Effector memory CD8-positive, alpha-beta T cell (primary cell): ENCODE results near the gene PACSIN2.

Experiments
- ATAC-seq: fragments of 150-1000 bp; cut with Tn5 transposase; replicated peaks from 2 replicates; pipeline ENCODE4 v1.10.0; 2021; ENCODE audit warnings: mild to moderate bottlenecking, moderate library complexity
- DNase-seq, 3 experiments: peaks; one replicate each; pipeline ENCODE4 v3.0.0; 2021
- H3K27ac Mint-ChIP-seq, 2 donors: one replicate each; pipeline ENCODE4 v1.8.0; 2022; ENCODE audit warnings: mild to moderate bottlenecking in 2 of 2, mixed read lengths in 2 of 2, moderate library complexity in 2 of 2
- H3K27me3 Mint-ChIP-seq, 2 donors: one replicate each; pipeline ENCODE4 v1.8.0; 2022; ENCODE audit warnings: mixed read lengths in 2 of 2
- H3K36me3 Mint-ChIP-seq: one replicate; pipeline ENCODE4 v1.8.0; 2022; ENCODE audit warnings: mild to moderate bottlenecking, moderate library complexity, mixed read lengths; ENCODE audit not compliant: insufficient read depth
- H3K4me1 Mint-ChIP-seq, 2 donors: one replicate each; pipeline ENCODE4 v1.8.0; 2022; ENCODE audit warnings: low read depth in 2 of 2, mixed read lengths in 2 of 2
- H3K4me3 Mint-ChIP-seq, 2 donors: one replicate each; pipeline ENCODE4 v1.8.0; 2022; ENCODE audit warnings: mild to moderate bottlenecking in 2 of 2, mixed read lengths in 2 of 2, moderate library complexity in 2 of 2
- H3K9me3 Mint-ChIP-seq, 2 donors: one replicate each; pipeline ENCODE4 v1.8.0; 2022; ENCODE audit warnings: mixed read lengths in 2 of 2

The PACSIN2 gene

DNA sequence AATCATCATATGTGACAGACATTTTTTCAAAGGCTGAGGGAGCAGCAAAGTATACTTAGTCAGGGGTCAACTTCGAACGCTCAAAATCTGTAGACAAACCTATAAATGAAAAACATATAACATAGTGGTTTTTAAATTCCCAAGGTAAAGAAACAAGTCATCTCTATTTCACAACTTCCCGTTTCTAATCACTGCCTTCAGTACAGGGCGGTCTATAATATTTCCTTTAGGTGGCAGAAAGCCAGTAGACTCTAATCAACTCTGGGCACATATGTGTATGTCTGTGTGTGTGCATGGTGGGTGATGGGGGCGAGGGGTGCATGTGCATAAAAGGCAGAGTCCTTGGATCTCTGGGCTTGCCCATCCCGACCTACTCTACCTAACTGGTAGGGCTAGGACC lies 102.9 kb downstream of the PACSIN2 start:
- Mint-ChIP-seq H3K27me3 (no peaks in the 10 kb centered on the region), H3K27ac (no peak overlapping the region), H3K4me1 (peaks cover 5 to 7% of the 10 kb centered on the region in 2 donors), H3K9me3 (no peaks in the 10 kb centered on the region), H3K36me3 (peaks cover 7% of the 10 kb centered on the region), H3K4me3 (no peak overlapping the region)
- ATAC-seq, result no peak
- no peak for DNase-seq

GRCh38 chr22:42910221-42910942 lies 104.6 kb downstream of the PACSIN2 start:
- Mint-ChIP-seq H3K36me3 (peaks cover 7% of the 10 kb centered on the region), H3K9me3 (no peaks in the 10 kb centered on the region), H3K27ac (no peak overlapping the region), H3K27me3 (no peaks in the 10 kb centered on the region), H3K4me1 (peaks cover 2% of the 10 kb centered on the region in 2 donors), H3K4me3 (no peak overlapping the region)
- ATAC-seq, result no peak
- no peak for DNase-seq

DNA sequence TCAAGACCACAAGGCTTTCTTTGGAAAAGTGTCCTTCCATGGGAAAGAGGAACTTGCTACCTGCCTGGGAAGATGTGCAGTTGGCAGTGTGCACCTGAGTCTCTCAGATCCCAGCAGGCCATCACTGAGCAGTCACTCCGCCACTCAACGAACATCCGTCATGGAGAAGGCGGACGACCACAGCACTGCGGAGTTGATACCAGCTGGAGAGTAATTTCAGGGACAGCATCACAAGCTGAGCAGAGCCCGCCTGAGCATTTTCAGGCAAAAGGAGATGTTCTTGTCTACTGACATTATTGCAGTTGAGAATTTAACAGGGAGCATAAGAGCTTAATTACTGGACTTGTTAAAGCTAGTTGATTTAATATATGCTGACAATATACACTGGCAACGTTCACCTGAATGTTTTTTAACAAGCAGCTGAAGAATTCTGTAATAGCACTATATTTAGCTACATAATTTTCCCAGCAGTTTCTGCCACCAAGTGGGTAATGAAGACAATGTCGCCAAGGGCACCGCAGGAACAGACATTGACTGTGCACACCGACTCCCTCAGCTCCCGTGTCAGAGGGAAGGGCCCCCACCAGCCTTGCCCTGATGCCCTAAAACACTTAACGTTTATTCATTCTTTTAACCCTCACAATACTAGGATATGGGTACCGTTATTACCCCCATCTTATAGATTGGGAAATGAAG lies 105.4 kb downstream of the PACSIN2 start:
- Mint-ChIP-seq H3K9me3 (no peaks in the 10 kb centered on the region), H3K36me3 (peaks cover 10% of the 10 kb centered on the region), H3K27ac (no peak overlapping the region)

GRCh38 chr22:42908374-42908746 lies 106.6 kb downstream of the PACSIN2 start:
- DNase-seq (no peak), ATAC-seq (no peak)
- no peaks in the 10 kb centered on the region for H3K9me3 Mint-ChIP-seq
- H3K4me1 Mint-ChIP-seq, result peaks cover 0 to 2% of the 10 kb centered on the region in 2 donors
- H3K27me3 Mint-ChIP-seq, result no peaks in the 10 kb centered on the region
- peak overlapping the region in 1 of 2 donors; percentile 60 for H3K27ac Mint-ChIP-seq
- peaks cover 10% of the 10 kb centered on the region for H3K36me3 Mint-ChIP-seq
- no peak overlapping the region for H3K4me3 Mint-ChIP-seq

More for the DNA sequence above, 105.4 kb downstream of the PACSIN2 start:
- DNase-seq, result no peak
- no peak overlapping the region for H3K4me3 Mint-ChIP-seq
- H3K4me1 Mint-ChIP-seq, result peaks cover 0 to 2% of the 10 kb centered on the region in 2 donors
- no peak for ATAC-seq
- no peaks in the 10 kb centered on the region for H3K27me3 Mint-ChIP-seq

- no peaks in the 10 kb centered on the region for H3K9me3 Mint-ChIP-seq
- H3K27ac Mint-ChIP-seq, result no peak overlapping the region
- H3K4me1 Mint-ChIP-seq, result peaks cover 2 to 3% of the 10 kb centered on the region in 2 donors
- no peak overlapping the region for H3K4me3 Mint-ChIP-seq
- no peaks in the 10 kb centered on the region for H3K27me3 Mint-ChIP-seq
- no peak for ATAC-seq
- DNase-seq, result no peak
- peaks cover 10% of the 10 kb centered on the region for H3K36me3 Mint-ChIP-seq
Measured at GRCh38 chr22:42907404-42908373, 107.3 kb downstream of the PACSIN2 start.

- DNase-seq, result no peak
- no peak overlapping the region for H3K27ac Mint-ChIP-seq
- H3K36me3 Mint-ChIP-seq, result peaks cover 16% of the 10 kb centered on the region
Measured at GRCh38 chr22:42906605-42907348, 108.2 kb downstream of the PACSIN2 start.

DNA sequence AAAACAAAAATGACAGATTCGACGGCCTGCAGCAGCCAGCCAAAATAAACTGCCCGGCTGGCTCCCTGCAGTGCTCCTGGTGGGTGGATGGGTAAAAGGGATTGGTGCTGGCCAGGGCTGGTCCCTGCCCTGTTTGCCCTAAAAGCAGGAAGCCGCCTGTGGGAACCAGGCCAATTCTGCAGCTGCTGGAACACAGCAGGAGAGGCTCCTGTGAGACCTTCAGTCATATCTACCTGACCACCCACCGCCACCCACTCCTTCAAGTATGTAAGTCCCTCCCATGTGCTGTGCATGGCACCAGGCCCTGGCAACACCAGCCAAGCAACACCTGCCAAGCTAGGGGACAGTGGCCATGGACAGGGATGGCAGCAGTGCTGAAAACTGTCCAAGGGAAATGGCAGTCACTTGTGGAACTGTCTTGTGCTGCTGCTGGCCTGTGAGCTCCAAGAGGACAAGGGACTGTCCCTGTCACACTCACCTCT lies 109.2 kb downstream of the PACSIN2 start:
- Mint-ChIP-seq H3K4me3 (no peak overlapping the region), H3K36me3 (peaks cover 18% of the 10 kb centered on the region), H3K9me3 (no peaks in the 10 kb centered on the region), H3K27ac (no peak overlapping the region), H3K27me3 (no peaks in the 10 kb centered on the region), H3K4me1 (peaks cover 2 to 5% of the 10 kb centered on the region in 2 donors)
- ATAC-seq (no peak), DNase-seq (no peak)

More at GRCh38 chr22:42906605-42907348, 108.2 kb downstream of the PACSIN2 start:
- no peaks in the 10 kb centered on the region for H3K9me3 Mint-ChIP-seq
- H3K4me3 Mint-ChIP-seq, result no peak overlapping the region
- no peaks in the 10 kb centered on the region for H3K27me3 Mint-ChIP-seq
- no peak for ATAC-seq
- peaks cover 2 to 5% of the 10 kb centered on the region in 2 donors for H3K4me1 Mint-ChIP-seq

DNA sequence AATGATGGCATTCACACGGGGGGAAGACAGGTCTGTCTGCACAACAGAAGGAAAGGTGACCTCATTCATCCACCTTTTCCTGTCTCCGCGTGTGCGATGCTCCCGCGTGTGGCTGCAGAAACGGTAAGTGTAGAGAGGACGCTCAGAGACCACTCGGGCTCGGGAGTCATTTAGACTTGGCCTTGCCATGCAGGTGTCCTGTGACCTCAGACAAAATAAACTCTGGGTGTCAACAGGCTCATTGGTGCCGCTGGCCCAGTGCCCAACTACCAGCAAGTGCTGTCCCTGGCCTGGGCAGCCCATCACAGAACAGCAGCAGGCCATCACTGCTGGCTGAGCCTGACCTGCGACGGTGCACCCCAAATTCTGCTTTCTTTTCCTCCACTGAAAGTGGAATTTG lies 109.7 kb downstream of the PACSIN2 start:
- Mint-ChIP-seq H3K4me3 (no peak overlapping the region), H3K9me3 (no peaks in the 10 kb centered on the region), H3K27me3 (no peaks in the 10 kb centered on the region), H3K36me3 (peaks cover 15% of the 10 kb centered on the region), H3K4me1 (peaks cover 2 to 5% of the 10 kb centered on the region in 2 donors), H3K27ac (peak overlapping the region in 1 of 2 donors; percentile 35)
- ATAC-seq (no peak), DNase-seq (no peak)

GRCh38 chr22:42904050-42904449 lies 110.9 kb downstream of the PACSIN2 start:
- no peaks in the 10 kb centered on the region for H3K9me3 Mint-ChIP-seq
- DNase-seq, result no peak
- H3K27me3 Mint-ChIP-seq, result no peaks in the 10 kb centered on the region
- no peak overlapping the region for H3K4me3 Mint-ChIP-seq
- H3K36me3 Mint-ChIP-seq, result peaks cover 15% of the 10 kb centered on the region
- H3K27ac Mint-ChIP-seq, result no peak overlapping the region
- H3K4me1 Mint-ChIP-seq, result peaks cover 5% of the 10 kb centered on the region in 2 donors
- no peak for ATAC-seq

DNA sequence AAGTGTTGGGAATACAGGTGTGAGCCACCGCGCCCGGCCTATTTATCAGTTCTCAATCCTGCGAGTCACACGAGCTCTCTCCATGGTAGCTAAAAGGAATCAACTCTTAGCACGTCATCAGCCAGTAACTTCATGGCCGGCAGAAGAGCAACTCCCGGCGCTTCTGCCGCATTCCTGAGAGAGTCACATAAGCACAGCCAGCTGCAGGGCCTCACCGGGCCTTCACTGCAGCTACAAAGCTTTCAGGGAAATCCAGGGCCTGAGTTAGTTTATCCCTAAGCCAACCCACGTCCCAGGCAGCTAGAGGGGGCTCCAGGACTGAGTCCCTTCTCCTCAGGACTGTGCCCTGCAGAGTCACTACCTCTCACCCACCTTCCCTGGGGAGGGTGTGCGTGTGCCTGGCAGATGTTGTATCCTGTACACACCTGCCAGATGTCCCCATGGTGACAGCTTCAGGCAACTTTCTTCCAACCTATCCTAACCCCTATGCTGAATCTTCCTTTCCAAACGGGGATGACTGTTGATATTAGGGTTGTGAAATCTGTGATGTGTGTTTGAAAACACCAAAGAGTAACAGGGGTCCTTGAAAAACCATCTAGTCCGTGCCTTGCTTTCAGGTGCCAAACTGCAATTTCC lies 112.0 kb downstream of the PACSIN2 start:
- no peak overlapping the region for H3K4me3 Mint-ChIP-seq
- no peak for DNase-seq
- H3K9me3 Mint-ChIP-seq, result no peaks in the 10 kb centered on the region
- ATAC-seq, result no peak
- H3K27ac Mint-ChIP-seq, result peak overlapping the region; percentile 38 to 46
- H3K4me1 Mint-ChIP-seq, result peaks cover 5% of the 10 kb centered on the region in 2 donors
- H3K27me3 Mint-ChIP-seq, result no peaks in the 10 kb centered on the region
- H3K36me3 Mint-ChIP-seq, result peaks cover 15% of the 10 kb centered on the region

- DNase-seq (no peak), ATAC-seq (no peak)
- H3K4me3 Mint-ChIP-seq, result no peak overlapping the region
- H3K36me3 Mint-ChIP-seq, result peaks cover 15% of the 10 kb centered on the region
- no peaks in the 10 kb centered on the region for H3K27me3 Mint-ChIP-seq
- peak overlapping the region in 1 of 2 donors; percentile 38 for H3K27ac Mint-ChIP-seq
- H3K9me3 Mint-ChIP-seq, result no peaks in the 10 kb centered on the region
- peaks cover 9 to 11% of the 10 kb centered on the region in 2 donors for H3K4me1 Mint-ChIP-seq
Measured at GRCh38 chr22:42901790-42902508, 113.0 kb downstream of the PACSIN2 start.

DNA sequence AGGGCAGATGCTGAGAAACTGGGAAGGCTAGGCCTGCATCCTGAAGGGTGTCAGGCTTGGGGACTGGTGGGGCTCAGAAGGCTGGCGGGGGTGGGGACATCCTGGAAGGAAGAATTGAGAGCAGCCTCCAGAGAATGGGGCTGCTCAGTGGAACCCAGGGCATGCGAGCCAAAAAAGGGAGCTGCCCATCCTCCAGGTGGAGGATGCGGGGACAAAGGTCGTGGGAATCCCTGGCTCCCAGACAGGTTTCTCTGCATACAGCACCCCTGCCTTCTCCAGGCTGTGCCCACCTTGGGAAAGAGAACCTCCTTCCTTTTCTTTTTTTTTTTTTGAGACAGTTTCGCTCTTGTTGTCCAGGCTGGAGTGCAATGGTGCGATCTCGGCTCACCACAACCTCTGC lies 117.0 kb downstream of the PACSIN2 start:
- no peak overlapping the region for H3K4me3 Mint-ChIP-seq
- H3K27ac Mint-ChIP-seq, result peak overlapping the region; percentile 20 to 91
- H3K27me3 Mint-ChIP-seq, result no peaks in the 10 kb centered on the region
- peaks cover 15% of the 10 kb centered on the region for H3K36me3 Mint-ChIP-seq
- no peak for ATAC-seq
- peaks cover 35 to 43% of the 10 kb centered on the region in 2 donors for H3K4me1 Mint-ChIP-seq
- DNase-seq, result no peak
- no peaks in the 10 kb centered on the region for H3K9me3 Mint-ChIP-seq
